HepG2 (cell line): ENCODE measurements around the gene ZDHHC7.

Source experiments
- MXI1 ChIP-seq: IDR thresholded peaks from 3 replicates; pipeline ENCODE4 v1.6.1; 2012; ENCODE audit warnings: low read depth, low read length, inconsistent platforms, borderline replicate concordance
- SNRNP70 ChIP-seq: fragments of 200-400 bp; formaldehyde crosslinking; IDR thresholded peaks from 2 replicates; pipeline ENCODE4 v1.6.1; 2017; ENCODE audit warnings: mild to moderate bottlenecking, low read depth, low read length, moderate library complexity
- ZBTB21 ChIP-seq: sonication (generic); formaldehyde crosslinking; IDR thresholded peaks from 2 replicates; pipeline ENCODE4 v1.4.0; 2020; ENCODE audit warnings: missing genetic modification reagents
- TF ChIP-seq, protein P1 (sequence below): sonication (generic); formaldehyde crosslinking; conservative IDR thresholded peaks from 2 replicates; pipeline ENCODE4 v1.4.0; 2020; ENCODE audit warnings: missing genetic modification reagents

DNA sequence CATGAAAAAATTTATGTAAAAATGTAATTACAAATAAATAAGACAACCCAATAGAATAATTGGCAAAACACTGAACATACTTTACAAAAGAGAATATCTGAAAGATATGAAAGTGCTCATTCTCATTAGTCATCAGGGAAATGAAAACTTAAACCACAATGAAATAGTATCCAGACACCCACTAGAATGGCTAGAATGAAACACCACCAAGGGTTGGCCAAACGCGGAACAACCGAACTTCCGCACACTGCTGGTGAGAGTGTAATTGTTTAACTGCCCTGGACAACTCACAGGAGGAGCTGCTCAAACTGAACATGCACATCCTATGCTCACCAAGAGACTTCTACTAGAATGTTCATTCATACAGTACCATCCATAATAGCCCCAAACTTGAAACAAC, 5.8 kb upstream of the ZDHHC7 start:
- TF ChIP-seq, protein P1, sequence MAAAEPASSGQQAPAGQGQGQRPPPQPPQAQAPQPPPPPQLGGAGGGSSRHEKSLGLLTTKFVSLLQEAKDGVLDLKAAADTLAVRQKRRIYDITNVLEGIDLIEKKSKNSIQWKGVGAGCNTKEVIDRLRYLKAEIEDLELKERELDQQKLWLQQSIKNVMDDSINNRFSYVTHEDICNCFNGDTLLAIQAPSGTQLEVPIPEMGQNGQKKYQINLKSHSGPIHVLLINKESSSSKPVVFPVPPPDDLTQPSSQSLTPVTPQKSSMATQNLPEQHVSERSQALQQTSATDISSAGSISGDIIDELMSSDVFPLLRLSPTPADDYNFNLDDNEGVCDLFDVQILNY = no peak
- TF ChIP-seq ZBTB21 (CRISPR knock-in tag) (no peak), MXI1 (no peak), SNRNP70 (no peak)
